Spleen (tissue), 11 donors: ENCODE data around the gene CCDC78. TPM values are rescaled to one million over a fixed set of nuclear protein-coding genes. Genes with fewer than 3 reads are reported as not detected.

Experiments used
- DNase-seq: peaks from one replicate; pipeline ENCODE4 v3.0.0-alpha.2; 2020
- H3K27ac ChIP-seq, 8 donors: fragments of 200-600 bp; sonication (generic) in 7 of 8; 1 replicate in 4 of 8; 2 replicates in 4 of 8; pipeline versions ENCODE4 v1.5.0 to v1.8.0; 2016 to 2021; ENCODE audit warnings: inconsistent platforms in 4 of 8, mild to moderate bottlenecking in 4 of 8, moderate library complexity in 1 of 8
- H3K27me3 ChIP-seq, 7 donors: fragments of 200-600 bp; sonication (generic) in 6 of 7; replicated peaks in 1 of 7; 1 replicate in 4 of 7; 2 replicates in 3 of 7; pipeline versions ENCODE4 v1.5.0 to v1.8.0; 2016 to 2021; ENCODE audit warnings: inconsistent platforms in 3 of 7, mild to moderate bottlenecking in 1 of 7
- H3K36me3 ChIP-seq, 6 donors: fragments of 200-600 bp; sonication (generic) in 5 of 6; 1 replicate in 4 of 6; 2 replicates in 2 of 6; pipeline versions ENCODE4 v1.5.0 to v1.8.0; 2016 to 2021; ENCODE audit warnings: inconsistent platforms in 2 of 6
- H3K4me1 ChIP-seq, 6 donors: fragments of 200-600 bp; sonication (generic) in 5 of 6; 1 replicate in 3 of 6; 2 replicates in 3 of 6; pipeline versions ENCODE4 v1.5.0 to v1.8.0; 2016 to 2021; ENCODE audit warnings: inconsistent platforms in 3 of 6
- H3K4me3 ChIP-seq, 8 donors: fragments of 200-600 bp; sonication (generic) in 7 of 8; 1 replicate in 4 of 8; 2 replicates in 4 of 8; pipeline versions ENCODE4 v1.5.0 to v1.8.0; 2016 to 2021; ENCODE audit warnings: inconsistent platforms in 4 of 8, mild to moderate bottlenecking in 4 of 8, moderate library complexity in 2 of 8
- H3K9me3 ChIP-seq, 8 donors: fragments of 200-600 bp; sonication (generic) in 7 of 8; 1 replicate in 4 of 8; 2 replicates in 4 of 8; pipeline versions ENCODE4 v1.5.0 to v1.8.0; 2016 to 2021; ENCODE audit warnings: inconsistent platforms in 4 of 8
- CTCF ChIP-seq, 11 experiments: fragments of 200-600 bp in 7 of 11; fragments of 450-650 bp in 4 of 11; sonication (generic) in 4 of 11; IDR thresholded peaks in 8 of 11; conservative IDR thresholded peaks in 3 of 11; 1 replicate in 7 of 11; 2 replicates in 4 of 11; pipeline versions ENCODE4 v1.4.0 to v1.8.0; 2016 to 2021; ENCODE audit warnings: antibody characterized with exemption in 11 of 11, inconsistent platforms in 4 of 11, mild to moderate bottlenecking in 1 of 11
- POLR2A ChIP-seq, 3 donors: fragments of 450-650 bp; IDR thresholded peaks; one replicate each; pipeline ENCODE4 v1.5.1; 2017; ENCODE audit warnings: antibody characterized with exemption in 3 of 3, mild to moderate bottlenecking in 1 of 3
- POLR2AphosphoS5 ChIP-seq, 3 donors: sonication (generic); formaldehyde crosslinking; IDR thresholded peaks; one replicate each; pipeline ENCODE4 v1.5.1; 2017; ENCODE audit warnings: antibody characterized with exemption in 3 of 3
- WGBS, 5 donors: extraction: QIAGEN DNeasy Blood & Tissue Kit in 3 of 5; methylation state at CpG; one replicate each; pipeline versions ENCODE4 v1.1.5 to v1.1.7; 2013 to 2018; 5-methylcytosine and 5-hydroxymethylcytosine counted together
- intact Hi-C: fragments of 100-400 bp; cut with DNase I; formaldehyde crosslinking; loops from one replicate; pipeline ENCODE4 v1.15.0; 2023; ENCODE audit warnings: low total_unique reads
- polyA plus RNA-seq, 3 donors: library from polyadenylated mRNA; stranded (reverse); fragments of 200-250 nt; gene quantifications; one replicate each; pipeline ENCODE4 v1.2.1, GENCODE V29; 2013
- total RNA-seq, 7 donors: library from RNA; depleted of rRNA in 3 of 7; stranded (reverse); fragments of >200 nt in 3 of 7; fragmentation: NEBNext Ultra II Directional in 4 of 7; extraction: Animal tissue kit (Norgen Biotek cat#: 25700) in 4 of 7; gene quantifications; one replicate each; pipeline versions ENCODE4 v1.1.0 to v1.2.1, GENCODE V29; 2016 to 2021
- donor health status: healthy with polysubstance abuse.
- donor health status: DM: no; HTN: no; CAD: no; lungs with moderate emphysema.
- donor health status: DM: no; HTN: no; CAD: no.
- donor health status: Bipolar disorder and iron deficiency.
- donor health status: healthy.
- donor health status: DM: no; HTN: no; CAD: no.
- donor health status: DM: yes; HTN: yes; CAD: no.

Gene CCDC78
- total and polyA plus RNA-seq, 10 donors = 2.9 to 23.7 (median 7.2) TPM

- Histone ChIP-seq H3K36me3 (peaks cover 0 to 12% (median 0%) of the 10 kb centered on the region in 6 donors), H3K9me3 (no peaks in the 10 kb centered on the region), H3K27me3 (peaks cover 0 to 29% (median 17%) of the 10 kb centered on the region in 7 donors), H3K27ac (peak overlapping the region in 1 of 8 donors; percentile 92), H3K4me3 (no peak overlapping the region), H3K4me1 (peaks cover 24 to 80% (median 54%) of the 10 kb centered on the region in 6 donors)
- WGBS, 5 donors = 82 to 94% (median 85%) methylated on average over 16 to 24 of the region's 24 CpGs
- peak in 1 of 3 donors; percentile 6 for TF ChIP-seq POLR2AphosphoS5 (IDR thresholded peaks at IDR 0.05)
- no peak for TF ChIP-seq CTCF (IDR thresholded peaks at IDR 0.05 in 8 of 11, conservative IDR thresholded peaks at IDR 0.05 in 3 of 11)
- no peak for DNase-seq
- intact Hi-C loops = no loop called here
Observed at GRCh38 chr16:722835-723633, 3.2 kb downstream of the CCDC78 start.

- DNase-seq = peak; percentile 80
- Histone ChIP-seq H3K9me3 (no peaks in the 10 kb centered on the region), H3K27me3 (peaks cover 0 to 29% (median 7%) of the 10 kb centered on the region in 7 donors), H3K4me1 (peaks cover 24 to 75% (median 44%) of the 10 kb centered on the region in 6 donors), H3K4me3 (peak overlapping the region; percentile 64 to 91 (median 82)), H3K27ac (peak overlapping the region; percentile 83 to 93 (median 90)), H3K36me3 (peaks cover 0 to 14% (median 0%) of the 10 kb centered on the region in 6 donors)
- TF ChIP-seq POLR2A (IDR thresholded peaks at IDR 0.05) (no peak), CTCF (IDR thresholded peaks at IDR 0.05 in 8 of 11, conservative IDR thresholded peaks at IDR 0.05 in 3 of 11) (no peak), POLR2AphosphoS5 (IDR thresholded peaks at IDR 0.05) (peak in 1 of 3 donors; percentile 59)
- intact Hi-C loops = no loop called here
- 72 to 81% (median 77%) methylated on average over 8 to 51 of the region's 51 CpGs for WGBS, 5 donors
Observed at GRCh38 chr16:721765-722540, 4.3 kb downstream of the CCDC78 start.

- Histone ChIP-seq H3K9me3 (no peaks in the 10 kb centered on the region), H3K36me3 (peaks cover 0 to 17% (median 0%) of the 10 kb centered on the region in 6 donors), H3K27ac (peak within 1 kb of the TSS; percentile 83 to 93 (median 90)), H3K4me3 (peak within 1 kb of the TSS; percentile 64 to 91 (median 82)), H3K4me1 (peaks cover 21 to 76% (median 44%) of the 10 kb centered on the region in 6 donors), H3K27me3 (peaks cover 0 to 29% (median 6%) of the 10 kb centered on the region in 7 donors)
- DNase-seq = peak; percentile 96
- peak in 2 of 11 experiments; percentile 22 to 39 for TF ChIP-seq CTCF (IDR thresholded peaks at IDR 0.05 in 8 of 11, conservative IDR thresholded peaks at IDR 0.05 in 3 of 11)
- TF ChIP-seq POLR2AphosphoS5 (IDR thresholded peaks at IDR 0.05) = peak; percentile 81 to 92 (median 91)
- TF ChIP-seq POLR2A (IDR thresholded peaks at IDR 0.05) = peak in 1 of 3 donors; percentile 50
- 6 to 8% (median 6%) methylated on average over 34 to 106 of the region's 106 CpGs for WGBS, 5 donors
- intact Hi-C loops = no loop called here
Observed at GRCh38 chr16:720990-721764, 5.1 kb downstream of the CCDC78 start, which contains the start of gene ANTKMT. ANTKMT (plus strand) TSS chr16:721146; CDS start chr16:721275, 129 bp downstream.
